ENCODE results near the gene CAPN13.
A peak's percentile ranks its signal among the peaks of the same experiment; 100 is the strongest.

Gene CAPN13

GRCh38 chr2:30730736-30731647 is 76.3 kb downstream of the CAPN13 start:
- DNase-seq (ENCODE audit: low read depth) = no peak

- no peak for DNase-seq (ENCODE audit: low read depth)
Measured at GRCh38 chr2:30729031-30729430, 78.2 kb downstream of the CAPN13 start.

- DNase-seq (ENCODE audit: low read depth) = no peak
Measured at GRCh38 chr2:30722936-30723725, 84.1 kb downstream of the CAPN13 start.

GRCh38 chr2:30721668-30722647 is 85.3 kb downstream of the CAPN13 start:
- DNase-seq (ENCODE audit: low read depth) = no peak

GRCh38 chr2:30721241-30721640 is 86.0 kb downstream of the CAPN13 start:
- DNase-seq (ENCODE audit: low read depth) = no peak

- no peak for DNase-seq (ENCODE audit: low read depth)
Measured at GRCh38 chr2:30717081-30717650, 90.1 kb downstream of the CAPN13 start.

GRCh38 chr2:30716123-30716900 is 90.9 kb downstream of the CAPN13 start:
- DNase-seq (ENCODE audit: low read depth) = no peak

- no peak for DNase-seq (ENCODE audit: low read depth)
Measured at GRCh38 chr2:30714811-30715709, 92.2 kb downstream of the CAPN13 start.

- no peak for DNase-seq (ENCODE audit: low read depth)
Measured at GRCh38 chr2:30713698-30714097, 93.5 kb downstream of the CAPN13 start.

- DNase-seq (ENCODE audit: low read depth) = peak; percentile 79
Measured at GRCh38 chr2:30711646-30712085, 95.6 kb downstream of the CAPN13 start.

- no peak for DNase-seq (ENCODE audit: low read depth)
Measured at GRCh38 chr2:30710461-30710860, 96.8 kb downstream of the CAPN13 start.

GRCh38 chr2:30710016-30710415 is 97.2 kb downstream of the CAPN13 start:
- DNase-seq (ENCODE audit: low read depth) = no peak

GRCh38 chr2:30709516-30709915 is 97.7 kb downstream of the CAPN13 start:
- no peak for DNase-seq (ENCODE audit: low read depth)

- DNase-seq (ENCODE audit: low read depth) = no peak
Measured at GRCh38 chr2:30708491-30709290, 98.6 kb downstream of the CAPN13 start.

- no peak for DNase-seq (ENCODE audit: low read depth)
Measured at GRCh38 chr2:30707304-30707903, 99.8 kb downstream of the CAPN13 start.

GRCh38 chr2:30706534-30707303 is 100.5 kb downstream of the CAPN13 start:
- DNase-seq (ENCODE audit: low read depth) = peak; percentile 58

GRCh38 chr2:30705711-30706533 is 101.3 kb downstream of the CAPN13 start:
- no peak for DNase-seq (ENCODE audit: low read depth)

Measured in activated gamma-delta T cell treated with anti-CD3 and anti-CD28 coated beads, Interleukin-2, amount 50 U/mL, for 16 hours (primary cell).